ENCODE measurements around the gene DNAJC7.

The DNAJC7 gene

GRCh38 chr17:41986634-41987033, 30.6 kb downstream of the DNAJC7 start:
- Histone ChIP-seq H3K79me1 (replicated peaks; ENCODE audit: low read length, poor library complexity, severe bottlenecking) (peaks cover 35% of the 10 kb centered on the region), H3K27ac (ENCODE audit: low read length, poor library complexity, severe bottlenecking) (no peak overlapping the region), H2BK120ac (ENCODE audit: low read depth, low read length) (no peak overlapping the region), H3K27me3 (ENCODE audit: control insufficient read depth in 1 of 2, insufficient read depth in 1 of 2, low read length in 2 of 2) (no peaks in the 10 kb centered on the region), H2AFZ (ENCODE audit: low read depth, low read length) (no peak overlapping the region), H3K4me2 (ENCODE audit: low read length, poor library complexity, severe bottlenecking) (no peak overlapping the region), H3K4ac (ENCODE audit: low read depth in 1 of 2, low read length in 2 of 2) (no peak overlapping the region), H3K14ac (ENCODE audit: low read length in 2 of 2) (no peak overlapping the region), H3K23ac (ENCODE audit: low read length in 2 of 2) (no peak overlapping the region), H3K9ac (ENCODE audit: low read length) (no peak overlapping the region), H3K4me1 (ENCODE audit: control insufficient read depth, insufficient read depth, low read depth, low read length) (peaks cover 2% of the 10 kb centered on the region), H2BK5ac (ENCODE audit: low read depth, low read length, poor library complexity, severe bottlenecking) (no peak overlapping the region), H3K18ac (ENCODE audit: low read depth in 1 of 2, low read length in 2 of 2) (no peak overlapping the region), H2AK5ac (ENCODE audit: low read length, severe bottlenecking) (no peak overlapping the region), H4K8ac (ENCODE audit: low read length) (no peak overlapping the region), H2BK12ac (ENCODE audit: low read length in 2 of 2) (no peak overlapping the region), H2BK15ac (ENCODE audit: low read depth, poor library complexity, severe bottlenecking) (no peak overlapping the region), H3K4me3 (ENCODE audit: insufficient read depth in 1 of 2, low read depth in 1 of 2, low read length in 2 of 2) (no peak overlapping the region), H3K9me3 (ENCODE audit: control insufficient read depth, low read length) (no peaks in the 10 kb centered on the region), H4K91ac (ENCODE audit: low read length) (no peak overlapping the region), H3K36me3 (ENCODE audit: control insufficient read depth in 1 of 2, insufficient read depth in 2 of 2, low read depth in 1 of 2, low read length in 2 of 2) (peaks cover 45 to 96% of the 10 kb centered on the region in 2 experiments)
- DNase-seq = no peak
- 92% methylated on average over 1 of the region's 1 CpG for WGBS

- DNase-seq = no peak
- no peak overlapping the region for H4K91ac ChIP-seq (ENCODE audit: low read length)
- H3K4me1 ChIP-seq (ENCODE audit: control insufficient read depth, insufficient read depth, low read depth, low read length) = peaks cover 2% of the 10 kb centered on the region
- no peak overlapping the region for H2AFZ ChIP-seq (ENCODE audit: low read depth, low read length)
- H3K4ac ChIP-seq (ENCODE audit: low read depth in 1 of 2, low read length in 2 of 2) = no peak overlapping the region
- no peak overlapping the region for H2BK5ac ChIP-seq (ENCODE audit: low read depth, low read length, poor library complexity, severe bottlenecking)
- H3K14ac ChIP-seq (ENCODE audit: low read length in 2 of 2) = no peak overlapping the region
- no peak overlapping the region for H4K8ac ChIP-seq (ENCODE audit: low read length)
- peaks cover 33% of the 10 kb centered on the region for H3K79me1 ChIP-seq (replicated peaks; ENCODE audit: low read length, poor library complexity, severe bottlenecking)
- H3K18ac ChIP-seq (ENCODE audit: low read depth in 1 of 2, low read length in 2 of 2) = no peak overlapping the region
- no peak overlapping the region for H2BK12ac ChIP-seq (ENCODE audit: low read length in 2 of 2)
- no peak overlapping the region for H3K23ac ChIP-seq (ENCODE audit: low read length in 2 of 2)
- 97% methylated on average over 7 of the region's 8 CpGs for WGBS
- no peak overlapping the region for H3K27ac ChIP-seq (ENCODE audit: low read length, poor library complexity, severe bottlenecking)
- no peak overlapping the region for H3K4me2 ChIP-seq (ENCODE audit: low read length, poor library complexity, severe bottlenecking)
- H3K9ac ChIP-seq (ENCODE audit: low read length) = no peak overlapping the region
- no peaks in the 10 kb centered on the region for H3K27me3 ChIP-seq (ENCODE audit: control insufficient read depth in 1 of 2, insufficient read depth in 1 of 2, low read length in 2 of 2)
- H2AK5ac ChIP-seq (ENCODE audit: low read length, severe bottlenecking) = no peak overlapping the region
- no peak overlapping the region for H2BK15ac ChIP-seq (ENCODE audit: low read depth, poor library complexity, severe bottlenecking)
- H3K36me3 ChIP-seq (ENCODE audit: control insufficient read depth in 1 of 2, insufficient read depth in 2 of 2, low read depth in 1 of 2, low read length in 2 of 2) = peaks cover 50 to 95% of the 10 kb centered on the region in 2 experiments
- no peak overlapping the region for H2BK120ac ChIP-seq (ENCODE audit: low read depth, low read length)
- H3K4me3 ChIP-seq (ENCODE audit: insufficient read depth in 1 of 2, low read depth in 1 of 2, low read length in 2 of 2) = no peak overlapping the region
- no peaks in the 10 kb centered on the region for H3K9me3 ChIP-seq (ENCODE audit: control insufficient read depth, low read length)
These were observed 31.3 kb downstream of the DNAJC7 start for GRCh38 chr17:41985919-41986318.

- H3K18ac ChIP-seq (ENCODE audit: low read depth in 1 of 2, low read length in 2 of 2) = no peak overlapping the region
- no peak overlapping the region for H4K91ac ChIP-seq (ENCODE audit: low read length)
- H3K79me1 ChIP-seq (replicated peaks; ENCODE audit: low read length, poor library complexity, severe bottlenecking) = peaks cover 26% of the 10 kb centered on the region
- no peak overlapping the region for H2BK5ac ChIP-seq (ENCODE audit: low read depth, low read length, poor library complexity, severe bottlenecking)
- H3K27ac ChIP-seq (ENCODE audit: low read length, poor library complexity, severe bottlenecking) = no peak overlapping the region
- no peak overlapping the region for H2AFZ ChIP-seq (ENCODE audit: low read depth, low read length)
- peaks cover 53 to 90% of the 10 kb centered on the region in 2 experiments for H3K36me3 ChIP-seq (ENCODE audit: control insufficient read depth in 1 of 2, insufficient read depth in 2 of 2, low read depth in 1 of 2, low read length in 2 of 2)
- H3K9me3 ChIP-seq (ENCODE audit: control insufficient read depth, low read length) = no peaks in the 10 kb centered on the region
- H3K4me1 ChIP-seq (ENCODE audit: control insufficient read depth, insufficient read depth, low read depth, low read length) = peaks cover 2% of the 10 kb centered on the region
- no peak overlapping the region for H2AK5ac ChIP-seq (ENCODE audit: low read length, severe bottlenecking)
- H3K27me3 ChIP-seq (ENCODE audit: control insufficient read depth in 1 of 2, insufficient read depth in 1 of 2, low read length in 2 of 2) = no peaks in the 10 kb centered on the region
- WGBS = 98% methylated on average over 8 of the region's 8 CpGs
- H4K8ac ChIP-seq (ENCODE audit: low read length) = no peak overlapping the region
- no peak overlapping the region for H2BK120ac ChIP-seq (ENCODE audit: low read depth, low read length)
- no peak for DNase-seq
- no peak overlapping the region for H2BK12ac ChIP-seq (ENCODE audit: low read length in 2 of 2)
- no peak overlapping the region for H3K9ac ChIP-seq (ENCODE audit: low read length)
- no peak overlapping the region for H3K4me3 ChIP-seq (ENCODE audit: insufficient read depth in 1 of 2, low read depth in 1 of 2, low read length in 2 of 2)
- H2BK15ac ChIP-seq (ENCODE audit: low read depth, poor library complexity, severe bottlenecking) = no peak overlapping the region
- no peak overlapping the region for H3K23ac ChIP-seq (ENCODE audit: low read length in 2 of 2)
- no peak overlapping the region for H3K4ac ChIP-seq (ENCODE audit: low read depth in 1 of 2, low read length in 2 of 2)
- no peak overlapping the region for H3K14ac ChIP-seq (ENCODE audit: low read length in 2 of 2)
- H3K4me2 ChIP-seq (ENCODE audit: low read length, poor library complexity, severe bottlenecking) = no peak overlapping the region
These were observed 32.8 kb downstream of the DNAJC7 start for GRCh38 chr17:41984454-41984853.

- Histone ChIP-seq H3K79me1 (replicated peaks; ENCODE audit: low read length, poor library complexity, severe bottlenecking) (peaks cover 21% of the 10 kb centered on the region), H3K23ac (ENCODE audit: low read length in 2 of 2) (no peak overlapping the region), H3K9me3 (ENCODE audit: control insufficient read depth, low read length) (no peaks in the 10 kb centered on the region), H4K91ac (ENCODE audit: low read length) (no peak overlapping the region), H2AK5ac (ENCODE audit: low read length, severe bottlenecking) (no peak overlapping the region), H3K4me3 (ENCODE audit: insufficient read depth in 1 of 2, low read depth in 1 of 2, low read length in 2 of 2) (no peak overlapping the region), H3K36me3 (ENCODE audit: control insufficient read depth in 1 of 2, insufficient read depth in 2 of 2, low read depth in 1 of 2, low read length in 2 of 2) (peaks cover 58 to 88% of the 10 kb centered on the region in 2 experiments), H3K9ac (ENCODE audit: low read length) (no peak overlapping the region), H2BK15ac (ENCODE audit: low read depth, poor library complexity, severe bottlenecking) (no peak overlapping the region), H2BK5ac (ENCODE audit: low read depth, low read length, poor library complexity, severe bottlenecking) (no peak overlapping the region), H3K18ac (ENCODE audit: low read depth in 1 of 2, low read length in 2 of 2) (no peak overlapping the region), H2AFZ (ENCODE audit: low read depth, low read length) (no peak overlapping the region), H3K27me3 (ENCODE audit: control insufficient read depth in 1 of 2, insufficient read depth in 1 of 2, low read length in 2 of 2) (no peaks in the 10 kb centered on the region), H3K4me2 (ENCODE audit: low read length, poor library complexity, severe bottlenecking) (no peak overlapping the region), H3K14ac (ENCODE audit: low read length in 2 of 2) (no peak overlapping the region), H2BK12ac (ENCODE audit: low read length in 2 of 2) (no peak overlapping the region), H4K8ac (ENCODE audit: low read length) (no peak overlapping the region), H2BK120ac (ENCODE audit: low read depth, low read length) (no peak overlapping the region), H3K4me1 (ENCODE audit: control insufficient read depth, insufficient read depth, low read depth, low read length) (peaks cover 2% of the 10 kb centered on the region), H3K4ac (ENCODE audit: low read depth in 1 of 2, low read length in 2 of 2) (no peak overlapping the region), H3K27ac (ENCODE audit: low read length, poor library complexity, severe bottlenecking) (peak overlapping the region; percentile 55)
- 93% methylated on average over 13 of the region's 14 CpGs for WGBS
- no peak for DNase-seq
These were observed 35.0 kb downstream of the DNAJC7 start for GRCh38 chr17:41982026-41982760.
